Motor neuron (in vitro differentiated cells): ENCODE data around the gene ORC1. TPM values are rescaled to one million over a fixed set of nuclear protein-coding genes. Genes with fewer than 3 reads are reported as not detected.

Source experiments
- ATAC-seq, 8 experiments: fragments of 200-7000 bp; cut with Tn5 transposase; replicated peaks in 6 of 8; 2 replicates each; pipeline ENCODE4 v1.8.0; 2021; ENCODE audit warnings: mild to moderate bottlenecking in 8 of 8, moderate library complexity in 8 of 8
- H3K27ac ChIP-seq, 2 donors: fragments of 250-450 bp; sonication (Bioruptor Pico); 2 replicates each; pipeline ENCODE4 v1.9.0; 2021; ENCODE audit warnings: antibody characterized with exemption in 2 of 2, mild to moderate bottlenecking in 2 of 2, moderate library complexity in 1 of 2
- H3K4me1 ChIP-seq, 2 donors: fragments of 250-450 bp; sonication (Bioruptor Pico); replicated peaks in 1 of 2; 2 replicates each; pipeline ENCODE4 v1.6.1; 2021; ENCODE audit warnings: antibody characterized with exemption in 2 of 2, mild to moderate bottlenecking in 2 of 2, moderate library complexity in 1 of 2
- H3K4me3 ChIP-seq, 5 donors: fragments of 250-450 bp; sonication (Bioruptor Pico); 2 replicates each; pipeline ENCODE4 v1.9.0; 2021; ENCODE audit warnings: antibody characterized with exemption in 5 of 5, mild to moderate bottlenecking in 5 of 5, moderate library complexity in 4 of 5
- WGBS, 10 experiments: fragments of 450-650 bp; shearing (Covaris generic); methylation state at CpG; one replicate each; pipeline ENCODE4 v1.0.0; 2022; 5-methylcytosine and 5-hydroxymethylcytosine counted together
- in situ Hi-C, 9 experiments: fragments of 400-800 bp; cut with MboI; loops; one replicate each; pipeline ENCODE4 v1.15.0; 2021; ENCODE audit warnings: low sequenced_read_pairs in 9 of 9, low pct_unique_long_range_greater_than_20kb in 2 of 9; ENCODE audit not compliant: unreplicated experiment in 9 of 9
- total RNA-seq, 8 experiments: library from RNA; unstranded; fragments of 300-600 nt; gene quantifications; 2 replicates each; pipeline versions ENCODE4 v1.2.3 to v1.2.4, GENCODE V29; 2022

ORC1 gene
- total RNA-seq, 8 experiments from 2014 or later = 0.64 to 25.6 (median 1.6) TPM

- Histone ChIP-seq H3K27ac (no peak overlapping the region), H3K4me3 (no peak overlapping the region), H3K4me1 (no peaks in the 10 kb centered on the region)
- WGBS, 10 experiments = 78 to 100% (median 94%) methylated on average over 1 to 8 of the region's 8 CpGs; no CpG with 5 or more reads in 1 of the 10 experiments
- no peak for ATAC-seq
- in situ Hi-C loops = no loop called here
These were observed 80.5 kb downstream of the ORC1 start for GRCh38 chr1:52323731-52324130.

Other genes with a start within 250 kb of the ORC1 start
- 10 to 100 TPM; 13.8 to 25.8 (median 18.6) TPM for gene CC2D1B, start 38.2 kb downstream of the ORC1 start, total RNA-seq
- 10 to 100 TPM; 15.1 to 46.9 (median 35.7) TPM for gene PRPF38A, start 179 bp upstream of the ORC1 start, total RNA-seq
- 100 to 1,000 TPM in 3 of 8 experiments, 10 to 100 TPM in 5; 36.0 to 143 (median 94.1) TPM for gene TUT4, start 148.7 kb upstream of the ORC1 start, total RNA-seq
- 10 to 100 TPM in 6 of 8 experiments, 1 to 10 TPM in 2; 6.1 to 48.4 (median 15.2) TPM for gene GPX7, start 197.9 kb upstream of the ORC1 start, total RNA-seq
- gene SHISAL2A, start 228.7 kb upstream of the ORC1 start, total RNA-seq = 1 to 10 TPM in 3 of 8 experiments, under 1 TPM in 4, not detected in 1; 0.38 to 2.6 (median 0.92) TPM